DMS114 treated with DMSO at 0.1 percent for 48 hours (cell line): ENCODE data around the gene MESD.

ENCODE experiments used
- DNase-seq: peaks from one replicate; lab custom pipeline; 2025; ENCODE audit not compliant: unreplicated experiment; lab: John Stamatoyannopoulos, UW

The MESD gene

GRCh38 chr15:80940331-80940730, 49.3 kb downstream of the MESD start:
- no peak for DNase-seq

GRCh38 chr15:80939216-80939615, 50.4 kb downstream of the MESD start:
- DNase-seq, result no peak

GRCh38 chr15:80937718-80938117, 51.9 kb downstream of the MESD start:
- no peak for DNase-seq

GRCh38 chr15:80936288-80937078, 53.1 kb downstream of the MESD start:
- no peak for DNase-seq

GRCh38 chr15:80934761-80935221, 54.8 kb downstream of the MESD start:
- no peak for DNase-seq

GRCh38 chr15:80932989-80933388, 56.6 kb downstream of the MESD start:
- DNase-seq, result no peak

GRCh38 chr15:80932513-80932815, 57.2 kb downstream of the MESD start:
- DNase-seq, result no peak

- no peak for DNase-seq
These were observed 57.7 kb downstream of the MESD start for GRCh38 chr15:80931721-80932512.

- DNase-seq, result no peak
These were observed 58.4 kb downstream of the MESD start for GRCh38 chr15:80931191-80931590.

- no peak for DNase-seq
These were observed 59.9 kb downstream of the MESD start for GRCh38 chr15:80929689-80930088.

GRCh38 chr15:80929225-80929624, 60.4 kb downstream of the MESD start:
- no peak for DNase-seq

- DNase-seq, result no peak
These were observed 63.5 kb downstream of the MESD start for GRCh38 chr15:80926126-80926525.

- no peak for DNase-seq
These were observed 64.0 kb downstream of the MESD start for GRCh38 chr15:80925597-80926059.

GRCh38 chr15:80924278-80924677, 65.3 kb downstream of the MESD start:
- no peak for DNase-seq

- DNase-seq, result no peak
These were observed 66.0 kb downstream of the MESD start for GRCh38 chr15:80923668-80924067.

- DNase-seq, result no peak
These were observed 67.7 kb downstream of the MESD start for GRCh38 chr15:80921736-80922410.

GRCh38 chr15:80920271-80920699, 69.3 kb downstream of the MESD start:
- DNase-seq, result no peak

GRCh38 chr15:80918196-80918783, 71.3 kb downstream of the MESD start:
- DNase-seq, result no peak

GRCh38 chr15:80916056-80916455, 73.6 kb downstream of the MESD start:
- no peak for DNase-seq

- DNase-seq, result no peak
These were observed 74.1 kb downstream of the MESD start for GRCh38 chr15:80915472-80915871.

GRCh38 chr15:80913541-80913940, 76.1 kb downstream of the MESD start:
- no peak for DNase-seq
